ENCODE data around the gene RAB11FIP3.
"Not testable (repeated sequence)": the region's sequence is repeated elsewhere in the genome, so short reads cannot be mapped to it uniquely, and the experiment has no call there.

RAB11FIP3 gene, protein sequence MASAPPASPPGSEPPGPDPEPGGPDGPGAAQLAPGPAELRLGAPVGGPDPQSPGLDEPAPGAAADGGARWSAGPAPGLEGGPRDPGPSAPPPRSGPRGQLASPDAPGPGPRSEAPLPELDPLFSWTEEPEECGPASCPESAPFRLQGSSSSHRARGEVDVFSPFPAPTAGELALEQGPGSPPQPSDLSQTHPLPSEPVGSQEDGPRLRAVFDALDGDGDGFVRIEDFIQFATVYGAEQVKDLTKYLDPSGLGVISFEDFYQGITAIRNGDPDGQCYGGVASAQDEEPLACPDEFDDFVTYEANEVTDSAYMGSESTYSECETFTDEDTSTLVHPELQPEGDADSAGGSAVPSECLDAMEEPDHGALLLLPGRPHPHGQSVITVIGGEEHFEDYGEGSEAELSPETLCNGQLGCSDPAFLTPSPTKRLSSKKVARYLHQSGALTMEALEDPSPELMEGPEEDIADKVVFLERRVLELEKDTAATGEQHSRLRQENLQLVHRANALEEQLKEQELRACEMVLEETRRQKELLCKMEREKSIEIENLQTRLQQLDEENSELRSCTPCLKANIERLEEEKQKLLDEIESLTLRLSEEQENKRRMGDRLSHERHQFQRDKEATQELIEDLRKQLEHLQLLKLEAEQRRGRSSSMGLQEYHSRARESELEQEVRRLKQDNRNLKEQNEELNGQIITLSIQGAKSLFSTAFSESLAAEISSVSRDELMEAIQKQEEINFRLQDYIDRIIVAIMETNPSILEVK

GRCh38 chr16:425082-425718, at the start of gene RAB11FIP3:
RAB11FIP3 (plus strand) TSS chr16:425649; CDS start chr16:426007, 358 bp downstream.
- peak in 1 of 2 experiments; percentile 50 for DNase-seq

DNA sequence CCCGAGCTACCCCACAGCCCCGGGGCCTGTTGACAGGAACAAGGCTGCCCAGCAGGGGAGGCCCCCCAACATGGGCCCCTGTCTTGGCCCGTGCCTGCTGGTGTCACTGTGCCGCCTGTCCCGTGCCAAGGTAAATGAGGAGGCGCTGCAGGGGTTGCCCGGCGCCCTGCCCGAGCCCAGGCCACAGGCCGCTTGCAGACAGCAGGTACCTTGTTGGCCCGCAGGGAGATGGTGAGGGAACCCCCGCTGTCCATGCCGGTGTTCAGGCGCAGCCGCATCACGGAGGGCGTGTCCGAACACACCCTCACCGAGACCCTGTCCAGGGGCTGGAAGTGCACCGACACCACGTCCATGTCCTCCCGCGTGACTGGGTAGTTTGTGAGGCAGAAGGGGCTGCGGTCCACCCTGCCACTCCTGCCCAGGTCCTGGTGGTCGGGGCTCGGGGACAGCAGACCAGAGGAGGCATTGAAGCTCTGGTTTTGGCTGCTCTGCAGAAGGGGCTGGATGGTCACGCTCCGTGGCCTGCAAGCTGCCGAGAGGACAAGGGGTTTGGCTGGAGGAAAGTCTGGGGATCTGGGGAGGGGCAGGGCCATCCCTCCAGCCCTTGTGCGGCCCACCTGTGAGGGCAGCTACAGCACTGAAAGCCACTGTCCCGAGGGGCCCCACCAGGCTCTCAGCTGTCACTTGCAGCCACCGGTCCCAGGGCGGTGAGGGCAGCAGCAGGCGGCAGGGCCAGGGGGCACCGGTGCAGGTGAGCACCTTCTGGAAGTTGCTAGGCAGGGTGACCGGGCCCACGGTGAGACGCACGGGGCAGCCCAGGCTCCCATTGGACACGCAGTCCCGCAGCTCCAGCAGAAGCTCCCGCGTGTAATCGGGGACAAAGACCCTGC, 49.3 kb upstream of the RAB11FIP3 start:
- no peak for DNase-seq

DNA sequence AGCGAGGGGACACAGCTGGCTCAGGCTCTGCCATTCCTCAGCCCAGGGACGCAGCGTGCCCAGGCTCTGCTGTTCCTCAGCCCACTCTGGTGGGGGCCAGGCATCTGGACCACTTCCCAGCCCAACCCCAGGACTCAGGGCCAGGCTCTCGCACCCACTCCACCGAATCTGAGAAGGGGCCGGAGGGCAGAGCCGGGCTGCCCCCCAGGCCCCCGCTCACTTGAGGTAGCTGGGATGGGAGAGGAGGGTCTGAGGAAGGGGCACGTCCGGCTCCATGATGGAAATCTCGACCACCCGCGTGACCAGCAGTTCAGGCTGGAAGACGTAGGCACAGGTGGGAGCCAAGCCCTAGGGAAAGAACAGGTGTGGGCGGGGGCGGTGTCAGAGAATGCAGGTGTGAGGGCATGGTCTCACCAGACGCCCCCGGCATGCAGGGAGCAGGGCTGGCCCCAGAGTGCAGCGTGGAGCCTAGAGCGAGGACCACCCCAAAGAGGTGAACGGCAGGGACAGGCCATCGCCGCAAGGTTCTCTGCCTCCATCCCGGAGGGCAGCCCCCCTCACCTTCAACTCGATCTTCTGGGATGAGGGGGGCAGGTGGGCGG, 48.5 kb upstream of the RAB11FIP3 start:
- DNase-seq = no peak

DNA sequence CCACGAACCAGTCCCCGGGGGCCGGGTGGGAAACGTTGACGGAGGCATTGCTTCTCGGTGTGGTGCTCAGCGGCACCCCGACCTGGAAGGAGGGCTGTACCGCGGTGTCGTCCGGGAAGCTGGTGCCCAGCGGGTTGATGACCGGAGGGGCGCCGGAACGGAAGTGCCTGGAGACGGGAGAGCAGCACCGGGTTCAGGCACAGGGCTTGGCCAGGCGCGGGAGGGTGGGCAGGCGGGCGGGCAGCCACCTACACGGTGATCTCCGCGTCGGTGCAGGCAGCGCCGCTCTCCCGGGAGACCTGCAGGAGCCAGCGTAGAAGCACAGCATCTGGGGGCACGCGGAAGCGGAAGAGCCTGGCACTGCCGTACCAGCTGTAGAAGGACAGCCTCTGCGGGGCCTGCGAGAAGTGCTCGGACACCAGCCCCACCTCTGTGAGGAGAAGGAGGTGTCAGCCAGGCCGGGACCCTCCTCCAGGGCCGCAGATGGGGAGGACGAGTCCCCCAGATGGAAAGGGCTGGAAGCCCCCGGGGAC, 48.0 kb upstream of the RAB11FIP3 start:
- no peak for DNase-seq

DNA sequence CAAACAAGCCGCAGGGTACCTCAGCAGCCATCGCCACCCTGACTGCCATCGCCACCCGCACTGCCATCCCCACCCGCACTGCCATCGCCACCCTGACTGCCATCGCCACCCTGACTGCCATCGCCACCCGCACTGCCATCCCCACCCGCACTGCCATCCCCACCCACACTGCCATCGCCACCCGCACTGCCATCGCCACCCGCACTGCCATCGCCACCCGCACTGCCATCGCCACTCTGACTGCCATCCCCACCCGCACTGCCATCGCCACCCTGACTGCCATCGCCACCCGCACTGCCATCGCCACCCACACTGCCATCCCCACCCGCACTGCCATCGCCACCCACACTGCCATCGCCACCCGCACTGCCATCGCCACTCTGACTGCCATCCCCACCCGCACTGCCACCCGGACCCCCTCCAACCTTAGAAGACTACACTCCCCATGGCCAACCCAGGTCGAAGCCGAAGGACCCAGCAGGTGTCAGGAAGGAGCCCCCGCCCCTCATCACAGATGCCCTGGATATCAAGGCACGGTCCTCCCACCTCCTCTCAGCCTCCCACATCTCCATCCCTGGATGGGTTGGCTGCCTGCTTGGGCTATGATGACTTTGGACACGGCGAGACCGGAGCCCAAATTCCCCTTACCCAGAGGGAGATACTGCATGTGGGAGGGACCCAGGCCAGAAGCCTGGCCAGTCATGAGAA, 47.2 kb upstream of the RAB11FIP3 start:
- DNase-seq = not testable (repeated sequence)

DNA sequence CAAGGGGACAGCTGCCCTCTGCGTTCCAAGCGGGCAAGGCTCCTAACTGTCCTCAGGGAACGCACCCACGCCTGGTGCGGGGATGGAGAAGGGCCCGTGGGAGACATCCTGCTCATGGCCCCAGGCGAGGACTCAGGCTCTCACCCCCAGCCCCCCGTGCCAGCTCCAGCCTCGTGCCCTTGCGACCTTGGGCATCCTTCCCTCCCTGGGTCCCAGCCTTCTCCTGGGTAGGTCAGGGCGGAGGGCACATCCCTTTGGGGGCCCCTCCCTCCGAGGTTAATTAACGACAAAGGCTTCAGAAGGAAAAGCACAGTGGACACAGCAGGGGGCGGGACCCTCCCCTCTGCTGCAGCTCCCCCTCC, 46.6 kb upstream of the RAB11FIP3 start:
- no peak for DNase-seq

DNA sequence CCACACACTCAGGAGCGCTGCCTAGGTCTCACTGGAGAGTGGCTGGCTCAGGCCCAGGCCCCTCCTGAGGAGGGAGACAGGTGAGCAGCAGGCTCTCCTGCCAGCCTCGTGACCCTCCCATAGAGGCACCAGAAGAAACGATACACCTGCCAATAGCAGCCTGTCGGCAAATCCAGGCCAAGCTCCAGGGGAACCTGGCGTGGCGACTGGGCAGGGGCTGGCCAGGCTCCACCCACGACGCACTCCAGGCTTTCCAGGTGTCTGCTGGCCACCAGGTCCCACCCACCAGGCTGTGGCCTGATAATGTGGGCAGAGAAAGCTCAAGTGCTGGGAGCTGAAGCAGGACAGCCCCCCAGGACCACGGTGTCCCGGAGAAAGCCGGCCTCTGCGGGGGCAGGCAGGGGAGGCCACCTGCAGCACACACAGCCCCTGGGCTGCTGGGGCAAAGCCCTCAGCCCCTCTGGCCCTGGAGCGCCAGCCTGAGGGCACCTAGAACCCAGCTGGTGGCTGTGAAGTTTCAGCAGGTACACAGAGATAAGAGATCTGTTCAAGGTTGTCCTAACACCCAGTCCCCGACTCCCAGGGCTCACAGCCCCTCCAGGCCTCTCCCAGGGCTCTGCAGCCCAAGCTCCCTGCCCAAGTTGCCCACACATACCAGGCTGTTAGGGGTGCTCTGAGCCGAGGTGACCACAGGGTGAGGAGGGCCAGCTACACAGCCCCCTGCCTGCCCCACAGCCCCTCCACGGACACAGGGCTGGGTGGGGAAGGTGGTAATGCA, 46.1 kb upstream of the RAB11FIP3 start:
- peak; percentile 57 to 77 for DNase-seq

DNA sequence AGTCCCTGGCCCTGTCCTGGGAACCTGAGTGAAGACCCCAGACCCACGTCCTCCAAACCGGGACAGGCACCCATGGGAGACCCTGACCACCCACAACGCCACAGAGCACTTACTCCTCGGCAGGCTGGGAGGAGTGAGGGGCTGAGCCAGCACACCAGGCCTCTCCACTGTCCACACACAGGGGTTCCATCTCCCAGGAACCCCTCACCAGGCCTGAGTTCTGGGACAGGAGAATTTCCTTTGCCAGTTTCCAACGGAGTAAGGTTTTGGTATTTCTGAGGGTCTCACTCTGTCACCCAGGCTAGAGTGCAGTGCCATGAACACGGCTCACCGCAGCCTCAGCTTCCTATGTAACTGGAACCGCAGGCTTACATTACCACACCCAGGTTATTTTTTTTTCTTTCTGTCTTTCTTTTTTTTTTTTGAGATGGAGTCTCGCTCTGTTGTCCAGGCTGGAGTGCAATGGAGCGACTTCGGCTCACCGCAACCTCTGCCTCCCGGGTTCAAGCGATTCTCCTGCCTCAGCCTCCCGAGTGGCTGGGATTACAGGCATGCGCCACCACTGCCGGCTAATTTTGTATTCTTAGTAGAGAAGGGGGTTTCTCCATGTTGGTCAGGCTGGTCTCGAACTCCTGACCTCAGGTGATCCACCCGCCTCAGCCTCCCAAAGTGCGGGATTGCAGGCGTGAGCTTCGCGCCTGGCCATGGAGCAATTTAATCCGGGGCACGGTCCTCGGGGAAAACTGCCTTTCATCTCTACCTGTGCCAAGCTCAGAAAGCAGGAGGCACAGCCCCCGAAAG, 45.3 kb upstream of the RAB11FIP3 start:
- no peak for DNase-seq

DNA sequence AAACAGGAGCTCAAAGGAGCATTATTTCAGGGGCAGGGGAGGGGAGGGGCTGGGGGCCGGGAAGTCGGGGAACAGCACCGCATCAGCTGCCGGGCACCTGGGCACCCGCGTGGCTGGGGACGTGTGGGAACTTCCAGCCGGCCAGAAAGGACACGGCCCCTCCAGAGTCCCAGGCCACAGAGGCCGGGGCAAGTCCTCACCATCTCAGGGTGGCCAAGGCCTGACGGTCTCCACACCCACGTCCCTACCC, 44.8 kb upstream of the RAB11FIP3 start:
- no peak for DNase-seq

GRCh38 chr16:381012-381788, 44.2 kb upstream of the RAB11FIP3 start:
- no peak for DNase-seq

GRCh38 chr16:381789-382717, 43.4 kb upstream of the RAB11FIP3 start, which contains the start of gene PGAP6:
PGAP6 (minus strand) TSS chr16:381978; CDS start chr16:381821, 157 bp downstream.
- no peak for DNase-seq

DNA sequence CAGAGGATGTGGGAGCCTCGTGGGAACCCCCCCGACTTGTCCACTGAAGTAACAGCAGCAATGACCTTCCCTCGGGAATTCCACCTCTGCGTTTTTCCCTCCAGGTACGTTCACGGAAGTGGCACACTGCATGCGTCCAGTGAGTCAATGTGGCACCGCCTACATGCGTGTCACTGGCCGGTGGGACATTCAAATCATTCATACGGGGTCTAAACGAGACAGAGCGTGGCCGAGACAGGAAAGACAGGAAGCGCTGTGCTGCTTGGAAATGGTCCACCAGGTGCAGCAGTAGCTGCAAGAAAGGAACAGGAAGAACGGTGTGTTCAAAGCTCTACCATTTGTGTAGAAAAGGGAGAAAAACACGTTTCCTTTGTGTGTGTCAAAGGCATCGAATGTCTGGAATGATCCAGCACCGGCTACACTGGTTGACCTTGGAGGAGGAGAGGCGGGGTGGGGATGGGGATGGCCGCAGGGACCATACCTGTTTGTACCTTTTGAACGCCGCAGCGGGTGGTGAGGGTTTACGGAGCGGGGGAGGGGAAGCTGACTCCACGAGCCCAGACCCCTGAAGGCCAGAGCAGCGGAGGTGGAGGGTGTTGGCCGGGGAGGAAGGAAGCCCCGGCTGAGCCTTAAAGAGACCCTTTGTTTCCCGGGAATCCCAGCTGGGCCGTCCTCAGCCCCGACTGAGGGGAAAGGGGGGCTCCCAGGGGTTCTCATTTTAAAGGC, 42.0 kb upstream of the RAB11FIP3 start:
- no peak for DNase-seq

DNA sequence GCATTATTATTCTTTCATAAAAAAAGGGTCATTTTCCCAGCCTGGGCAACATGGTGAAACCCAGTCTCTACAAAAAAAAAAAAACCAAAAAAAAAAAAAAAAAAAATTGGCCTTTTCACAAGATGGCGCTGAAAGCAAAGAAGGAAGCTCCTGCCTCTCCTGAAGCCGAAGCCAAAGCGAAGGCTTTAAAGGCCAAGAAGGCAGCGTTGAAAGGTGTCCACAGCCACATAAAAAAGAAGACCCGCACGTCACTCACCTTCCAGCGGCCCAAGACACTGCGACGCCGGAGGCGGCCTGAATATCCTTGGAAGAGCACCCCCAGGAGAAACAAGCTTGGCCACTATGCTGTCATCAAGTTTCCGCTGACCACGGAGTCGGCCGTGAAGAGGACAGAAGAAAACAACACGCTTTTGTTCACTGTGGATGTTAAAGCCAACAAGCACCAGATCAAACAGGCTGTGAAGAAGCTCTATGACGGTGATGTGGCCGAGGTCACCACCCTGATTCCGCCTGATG, 38.8 kb upstream of the RAB11FIP3 start:
- DNase-seq = no peak

DNA sequence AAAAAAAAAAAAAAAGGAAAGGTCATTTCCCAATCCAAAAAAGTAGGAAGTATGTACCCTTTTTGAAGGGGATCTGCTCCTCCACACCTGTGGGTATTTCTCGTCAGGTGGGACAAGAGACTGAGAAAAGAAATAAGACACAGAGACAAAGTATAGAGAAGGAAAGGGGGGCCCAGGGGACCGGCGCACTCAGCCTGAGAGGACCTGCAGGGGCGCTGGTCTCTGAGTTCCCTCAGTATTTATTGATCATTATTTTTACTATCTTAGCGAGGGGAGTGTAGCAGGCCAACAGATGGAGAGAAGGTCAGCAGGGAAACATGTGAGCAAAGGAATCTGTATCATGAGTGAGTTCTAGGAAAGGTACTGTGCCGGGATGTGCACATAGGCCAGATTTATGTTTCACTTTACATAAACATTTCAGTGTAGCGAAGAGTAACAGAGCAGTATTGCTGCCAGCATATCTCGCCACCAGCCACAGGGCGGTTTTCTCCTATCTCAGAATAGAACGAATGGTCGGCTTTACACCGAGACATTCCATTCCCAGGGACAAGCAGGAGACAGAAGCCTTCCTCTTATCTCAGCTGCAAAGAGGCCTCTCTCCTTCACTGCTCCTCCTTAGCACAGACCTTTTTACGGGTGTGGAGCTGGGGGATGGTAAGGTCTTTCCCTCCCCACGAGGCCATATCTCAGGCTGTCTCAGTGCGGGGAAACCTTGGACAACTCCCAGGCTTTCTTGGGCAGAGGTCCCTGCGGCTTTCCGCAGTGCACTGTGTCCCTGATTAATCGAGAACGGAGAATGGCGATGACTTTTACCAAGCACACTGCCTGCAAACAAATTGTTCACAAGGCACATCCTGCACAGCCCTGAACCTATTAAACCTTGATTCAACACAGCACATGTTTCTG, 37.4 kb upstream of the RAB11FIP3 start:
- not testable (repeated sequence) for DNase-seq

GRCh38 chr16:389352-389751, 36.1 kb upstream of the RAB11FIP3 start:
- no peak for DNase-seq

DNA sequence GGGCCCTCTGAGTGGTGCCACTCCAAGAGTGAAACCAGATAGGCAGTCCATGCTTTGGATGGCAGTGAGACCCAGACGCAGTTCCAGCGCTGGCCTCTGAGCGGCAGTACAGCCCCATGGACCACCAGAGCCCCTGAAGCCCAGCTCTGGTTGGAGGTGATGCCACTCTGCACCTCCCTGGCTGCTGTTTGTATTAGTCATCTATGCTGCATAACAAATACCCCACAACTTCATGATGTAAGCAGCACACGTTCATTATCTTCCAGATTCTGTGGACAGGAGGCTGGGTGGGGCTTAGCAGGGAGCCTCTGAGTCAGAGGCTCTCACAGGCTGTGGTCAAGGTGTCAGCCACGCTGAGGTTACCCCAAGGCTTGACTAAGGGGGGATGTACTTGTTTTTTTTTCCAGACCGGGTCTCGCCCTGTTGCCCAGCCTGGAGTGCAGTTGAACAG, 33.5 kb upstream of the RAB11FIP3 start:
- no peak for DNase-seq

Measured in cerebellar nuclear complex (tissue), 1 donor.